ENCODE results near the gene PI3. TPM values are rescaled to one million over a fixed set of nuclear protein-coding genes. Genes with fewer than 3 reads are reported as not detected.

PI3 gene
- total and polyA plus RNA-seq, 2 experiments from 2014 or later = 5.7 to 28.9 TPM

DNA sequence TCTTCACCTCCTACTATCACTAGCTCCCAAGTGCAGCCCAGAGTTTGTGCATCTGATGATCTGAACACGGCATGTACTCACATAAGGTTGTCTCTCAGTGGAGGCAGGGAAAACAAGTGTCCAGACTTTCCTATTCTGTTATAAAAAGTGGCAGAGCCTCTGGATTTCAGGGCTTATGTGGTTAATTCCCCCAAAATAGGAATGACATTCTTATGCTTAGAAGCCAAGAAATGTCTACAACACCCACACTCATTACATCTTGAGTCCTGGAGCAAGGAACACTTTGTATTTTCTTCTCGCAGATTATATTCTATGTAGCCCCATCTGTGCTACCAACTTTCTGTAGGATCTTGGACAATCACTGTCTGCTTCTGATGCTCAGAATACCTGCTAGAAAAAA lies 18.6 kb downstream of the PI3 start:
- TF ChIP-seq EZH2phosphoT487 (IDR thresholded peaks at IDR 0.05; ENCODE audit: low read depth, severe bottlenecking, unreplicated experiment) (no peak), EZH2 (IDR thresholded peaks at IDR 0.05; ENCODE audit: borderline replicate concordance) (no peak), CTCF (IDR thresholded peaks at IDR 0.05; ENCODE audit: poor library complexity) (no peak)
- H4K20me1 ChIP-seq (ENCODE audit: insufficient read depth, poor library complexity, severe bottlenecking) = no peaks in the 10 kb centered on the region
- DNase-seq (ENCODE audit: low spot score) = no peak
- no peaks in the 10 kb centered on the region for H3K9me2 ChIP-seq (replicated peaks; ENCODE audit: insufficient read depth)
- no peaks in the 10 kb centered on the region for H3K27me3 ChIP-seq
- no peak overlapping the region for H3K4me2 ChIP-seq
- H3K4me3 ChIP-seq = no peak overlapping the region
- no peaks in the 10 kb centered on the region for H3K9me3 ChIP-seq (ENCODE audit: low read depth)
- 86% methylated on average over 2 of the region's 2 CpGs for WGBS (ENCODE audit: low lambda C conversion rate, missing lambda C conversion rate)
- no peaks in the 10 kb centered on the region for H3K36me3 ChIP-seq (replicated peaks; ENCODE audit: insufficient read depth, low read depth)
- H3K27ac ChIP-seq = no peak overlapping the region
- no peaks in the 10 kb centered on the region for H3K4me1 ChIP-seq (ENCODE audit: insufficient read depth)
- no peak overlapping the region for H2AFZ ChIP-seq
- no peaks in the 10 kb centered on the region for H3K79me2 ChIP-seq

GRCh38 chr20:45206725-45207124 lies 32.0 kb downstream of the PI3 start, which contains the start of gene SEMG1:
Gene SEMG1, plus strand, starts transcription at chr20:45207033. Its CDS starts 21 bp downstream, at chr20:45207054.
- Histone ChIP-seq H3K4me2 (no peak within 1 kb of the TSS), H4K20me1 (ENCODE audit: insufficient read depth, poor library complexity, severe bottlenecking) (no peaks in the 10 kb centered on the region), H3K4me3 (no peak within 1 kb of the TSS), H3K36me3 (replicated peaks; ENCODE audit: insufficient read depth, low read depth) (no peaks in the 10 kb centered on the region), H3K9me2 (replicated peaks; ENCODE audit: insufficient read depth) (no peaks in the 10 kb centered on the region), H3K27me3 (peaks cover 13% of the 10 kb centered on the region), H2AFZ (no peak within 1 kb of the TSS), H3K27ac (no peak within 1 kb of the TSS), H3K9me3 (ENCODE audit: low read depth) (no peaks in the 10 kb centered on the region), H3K4me1 (ENCODE audit: insufficient read depth) (no peaks in the 10 kb centered on the region), H3K79me2 (no peaks in the 10 kb centered on the region)
- no peak for DNase-seq (ENCODE audit: low spot score)
- TF ChIP-seq EZH2 (IDR thresholded peaks at IDR 0.05; ENCODE audit: borderline replicate concordance) (no peak), CTCF (IDR thresholded peaks at IDR 0.05; ENCODE audit: poor library complexity) (no peak), EZH2phosphoT487 (IDR thresholded peaks at IDR 0.05; ENCODE audit: low read depth, severe bottlenecking, unreplicated experiment) (no peak)
- WGBS (ENCODE audit: low lambda C conversion rate, missing lambda C conversion rate) = 60% methylated on average over 1 of the region's 1 CpG

DNA sequence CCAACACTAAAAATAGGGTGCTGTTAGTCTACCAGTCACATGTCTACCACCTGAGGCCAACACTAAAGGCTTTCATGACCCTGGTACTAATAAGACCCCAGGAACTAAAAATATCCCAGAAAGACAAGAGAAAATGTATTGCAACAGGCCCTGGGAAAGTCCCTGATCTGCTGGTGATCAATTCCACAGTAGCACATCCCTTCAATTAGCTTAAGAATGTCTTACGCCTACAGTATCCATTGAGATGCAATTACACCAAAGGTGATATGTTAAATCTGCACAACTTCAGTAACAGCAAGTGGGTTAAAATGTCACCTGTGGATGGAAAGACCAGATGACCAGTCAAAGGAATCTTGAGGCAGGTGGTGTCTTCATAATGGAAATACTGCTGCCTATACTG lies 35.2 kb downstream of the PI3 start:
- H3K4me2 ChIP-seq = no peak overlapping the region
- H3K36me3 ChIP-seq (replicated peaks; ENCODE audit: insufficient read depth, low read depth) = no peaks in the 10 kb centered on the region
- no peaks in the 10 kb centered on the region for H3K79me2 ChIP-seq
- H3K4me3 ChIP-seq = no peak overlapping the region
- H2AFZ ChIP-seq = no peak overlapping the region
- WGBS (ENCODE audit: low lambda C conversion rate, missing lambda C conversion rate) = 96% methylated on average over 1 of the region's 1 CpG
- DNase-seq (ENCODE audit: low spot score) = no peak
- peaks cover 9% of the 10 kb centered on the region for H3K27me3 ChIP-seq
- TF ChIP-seq EZH2phosphoT487 (IDR thresholded peaks at IDR 0.05; ENCODE audit: low read depth, severe bottlenecking, unreplicated experiment) = no peak
- TF ChIP-seq EZH2 (IDR thresholded peaks at IDR 0.05; ENCODE audit: borderline replicate concordance) = no peak
- no peak for TF ChIP-seq CTCF (IDR thresholded peaks at IDR 0.05; ENCODE audit: poor library complexity)
- no peaks in the 10 kb centered on the region for H3K9me3 ChIP-seq (ENCODE audit: low read depth)
- H3K27ac ChIP-seq = no peak overlapping the region
- H3K4me1 ChIP-seq (ENCODE audit: insufficient read depth) = no peaks in the 10 kb centered on the region
- no peaks in the 10 kb centered on the region for H4K20me1 ChIP-seq (ENCODE audit: insufficient read depth, poor library complexity, severe bottlenecking)
- H3K9me2 ChIP-seq (replicated peaks; ENCODE audit: insufficient read depth) = no peaks in the 10 kb centered on the region
